Erythroblast (primary cell): ENCODE data around the gene ACY1.
"Not testable (repeated sequence)": the region's sequence is repeated elsewhere in the genome, so short reads cannot be mapped to it uniquely, and the experiment has no call there.

Experiments
- DNase-seq, 2 experiments: peaks; one replicate each; lab custom pipeline; 2025; lab: John Stamatoyannopoulos, UW
- GATA1 ChIP-seq: IDR thresholded peaks from 2 replicates; pipeline ENCODE4 v1.6.1; 2011; ENCODE audit warnings: low read depth, mild to moderate bottlenecking, control low read depth, low read length, moderate library complexity
- POLR2A ChIP-seq: IDR thresholded peaks from 2 replicates; pipeline ENCODE4 v1.6.1; 2011; ENCODE audit warnings: mild to moderate bottlenecking, low read length

Gene ACY1

DNA sequence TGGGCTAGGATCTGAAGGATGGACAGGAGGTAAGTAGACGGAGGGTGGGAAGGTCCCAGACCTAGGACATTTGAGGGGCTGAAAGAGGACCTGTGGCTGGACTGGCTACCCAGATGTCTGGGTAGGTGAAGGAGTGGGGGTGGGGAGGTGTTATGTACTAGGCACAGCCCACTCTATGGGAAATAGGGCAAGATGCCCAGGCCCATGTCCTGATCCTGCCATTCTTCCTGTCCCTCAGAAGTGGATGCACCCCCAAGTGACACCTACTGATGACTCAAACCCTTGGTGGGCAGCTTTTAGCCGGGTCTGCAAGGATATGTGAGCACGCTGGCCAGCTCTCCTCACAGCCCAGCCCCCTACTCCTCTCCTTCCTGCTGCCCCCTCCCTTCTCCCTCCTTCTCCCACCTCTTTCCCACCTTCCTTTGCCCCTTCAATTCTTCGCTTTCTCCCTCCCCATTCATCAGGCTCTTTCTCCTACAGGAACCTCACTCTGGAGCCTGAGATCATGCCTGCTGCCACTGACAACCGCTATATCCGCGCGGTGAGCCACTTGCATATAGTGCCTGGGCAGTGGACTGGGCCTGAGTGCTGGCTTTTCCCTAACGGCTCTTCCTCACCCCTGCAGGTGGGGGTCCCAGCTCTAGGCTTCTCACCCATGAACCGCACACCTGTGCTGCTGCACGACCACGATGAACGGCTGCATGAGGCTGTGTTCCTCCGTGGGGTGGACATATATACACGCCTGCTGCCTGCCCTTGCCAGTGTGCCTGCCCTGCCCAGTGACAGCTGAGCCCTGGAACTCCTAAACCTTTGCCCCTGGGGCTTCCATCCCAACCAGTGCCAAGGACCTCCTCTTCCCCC, 5.2 kb downstream of the ACY1 start:
- DNase-seq, result no peak
- TF ChIP-seq POLR2A (no peak), GATA1 (no peak)

DNA sequence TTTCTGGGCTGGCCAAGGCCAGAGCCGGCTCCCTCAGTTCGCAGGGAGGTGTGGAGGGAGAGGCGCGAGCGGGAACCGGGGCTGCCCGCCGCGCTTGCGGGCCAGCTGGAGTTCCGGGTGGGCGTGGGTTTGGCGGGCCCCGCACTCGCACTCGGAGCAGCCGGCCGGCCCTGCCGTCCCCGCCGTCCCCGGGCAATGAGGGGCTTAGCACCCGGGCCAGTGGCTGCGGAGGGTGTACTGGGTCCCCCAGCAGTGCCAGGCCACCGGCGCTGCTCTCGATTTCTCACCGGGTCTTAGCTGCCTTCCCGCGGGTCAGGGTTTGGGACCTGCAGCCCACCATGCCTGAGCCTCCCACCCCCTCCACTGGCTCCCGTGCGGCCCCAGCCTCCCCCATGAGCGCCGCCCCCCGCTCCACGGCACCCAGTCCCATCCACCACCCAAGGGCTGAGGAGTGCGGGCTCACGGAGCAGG, 7.2 kb downstream of the ACY1 start:
- not testable (repeated sequence) for DNase-seq

GRCh38 chr3:51992017-51992682, 8.8 kb downstream of the ACY1 start:
- DNase-seq, result no peak
- no peak for TF ChIP-seq GATA1
- no peak for TF ChIP-seq POLR2A

DNA sequence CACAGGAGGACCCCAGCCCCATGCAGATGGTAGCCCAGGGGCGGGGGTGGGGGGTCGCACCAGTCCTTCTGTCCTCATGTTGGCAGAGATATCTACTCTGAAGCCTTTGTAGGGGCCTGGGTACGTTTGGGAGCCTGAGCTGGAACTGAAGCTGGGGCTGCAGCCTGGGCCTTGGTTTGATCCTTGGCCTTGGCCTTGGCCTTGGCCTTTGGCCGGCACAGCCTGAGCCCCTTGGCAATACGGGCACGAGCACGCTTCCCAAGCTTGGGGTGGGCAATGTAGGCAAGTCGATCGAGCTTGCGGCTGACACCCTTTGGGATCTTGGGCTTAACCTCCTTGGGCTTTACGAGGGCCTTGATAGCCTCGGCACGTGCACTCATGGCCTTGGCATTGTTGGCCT, 10.3 kb downstream of the ACY1 start:
- DNase-seq, result not testable (repeated sequence)

GRCh38 chr3:51994530-51994929, 11.2 kb downstream of the ACY1 start:
- TF ChIP-seq GATA1 (no peak), POLR2A (no peak)

DNA sequence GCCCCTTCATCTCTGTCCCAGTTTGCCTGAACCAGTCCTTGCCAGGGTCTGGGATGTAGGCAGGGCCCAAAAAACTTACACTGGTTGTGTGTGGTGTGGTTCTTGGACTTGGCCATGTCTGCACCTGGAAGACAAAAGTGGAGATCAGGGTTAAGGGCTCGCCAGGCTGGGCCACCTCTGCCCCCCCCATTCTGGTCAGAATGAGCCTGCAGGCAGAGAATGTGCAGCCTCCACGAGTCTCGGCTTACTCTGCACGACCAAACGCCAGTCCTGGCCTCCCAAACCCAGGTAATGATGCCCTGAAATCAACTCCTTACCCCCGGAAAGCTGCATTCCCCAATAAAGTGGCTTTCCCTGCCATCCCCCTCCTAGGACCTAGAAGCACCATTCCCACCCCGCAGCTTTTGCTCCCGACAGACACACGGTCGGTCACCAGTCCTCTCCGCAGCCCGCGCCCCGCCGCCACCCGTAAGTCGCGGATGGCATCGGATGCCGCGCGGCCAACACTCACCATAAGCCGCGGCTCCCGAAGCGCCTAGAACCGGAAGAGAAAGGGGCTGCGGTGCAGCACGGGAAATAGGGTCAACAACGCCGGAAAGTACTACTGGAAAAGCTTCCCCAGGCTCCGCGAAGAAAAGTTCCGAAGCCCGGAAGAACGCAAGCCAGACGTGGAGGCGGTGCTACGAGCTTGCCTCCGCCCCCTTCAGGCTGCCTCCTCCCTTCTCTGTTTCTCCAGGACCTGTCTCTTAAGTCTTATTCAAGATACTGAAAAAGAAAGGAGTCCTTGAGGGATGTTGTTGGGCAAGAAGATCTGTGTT, 12.2 kb downstream of the ACY1 start, which contains the start of gene RPL29:
Gene RPL29, minus strand, starts transcription at position 550 of the 818 bp plus-strand sequence. Its CDS starts 434 bp downstream, at position 116.
- DNase-seq, result peak; percentile 96
- TF ChIP-seq GATA1 (no peak), POLR2A (peak; percentile 95)

More at GRCh38 chr3:51994530-51994929, 11.2 kb downstream of the ACY1 start:
- no peak for DNase-seq

- no peak for TF ChIP-seq GATA1
- TF ChIP-seq POLR2A, result no peak
- DNase-seq, result no peak
These were observed 13.8 kb downstream of the ACY1 start for GRCh38 chr3:51997172-51997571.

- no peak for DNase-seq
- TF ChIP-seq POLR2A, result no peak
These were observed 14.7 kb downstream of the ACY1 start for GRCh38 chr3:51997935-51998596.

DNA sequence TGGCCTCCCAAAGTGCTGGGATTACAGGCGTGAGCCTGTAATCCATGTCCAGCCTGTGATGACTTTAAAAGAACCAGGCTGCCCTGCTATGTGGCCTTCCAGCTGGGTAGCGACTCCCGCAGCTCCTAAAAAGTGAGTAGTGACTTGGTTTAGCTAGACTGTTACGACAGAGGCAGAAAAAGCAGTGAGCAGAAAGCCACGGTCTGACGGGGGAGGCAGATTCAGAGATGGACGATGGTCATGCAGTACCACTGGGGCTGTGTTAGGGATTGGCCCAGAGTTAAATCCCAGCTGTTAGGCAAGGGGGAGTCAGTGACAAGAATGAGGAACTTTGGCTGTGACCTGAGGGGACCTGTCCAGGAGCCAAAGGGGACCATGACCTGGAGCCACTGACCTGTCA, 15.4 kb downstream of the ACY1 start:
- no peak for TF ChIP-seq POLR2A
- no peak for TF ChIP-seq GATA1

GRCh38 chr3:51999846-52000245, 16.5 kb downstream of the ACY1 start:
- peak; percentile 89 to 97 for DNase-seq
- peak; percentile 44 for TF ChIP-seq GATA1
- no peak for TF ChIP-seq POLR2A

More for the DNA sequence above, 15.4 kb downstream of the ACY1 start:
- no peak for DNase-seq

- TF ChIP-seq GATA1 (no peak), POLR2A (no peak)
- DNase-seq, result peak; percentile 76 to 87
These were observed 18.2 kb downstream of the ACY1 start for GRCh38 chr3:52001443-52001974.

DNA sequence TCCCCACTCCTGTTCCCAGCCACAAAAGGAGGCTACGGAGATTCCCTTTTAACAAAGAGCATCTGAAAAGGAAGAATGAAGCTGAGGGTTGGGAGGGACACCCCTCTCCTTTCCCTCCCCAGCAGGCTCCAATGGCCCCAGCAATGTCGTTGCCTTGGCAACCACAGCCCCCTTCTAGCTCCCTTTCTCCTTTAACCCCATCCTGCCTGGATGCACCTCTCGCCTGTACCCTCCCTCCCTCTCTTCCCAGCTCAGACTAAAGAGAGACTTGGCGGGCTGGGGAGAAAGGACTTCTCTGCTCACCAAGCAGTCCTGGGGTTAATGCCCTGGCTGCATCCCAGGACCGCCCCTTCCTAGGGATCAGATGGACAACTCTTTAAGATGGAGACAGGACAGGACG, 19.4 kb downstream of the ACY1 start:
- DNase-seq, result no peak
- TF ChIP-seq POLR2A (no peak), GATA1 (no peak)
